Right forelimb (tissue), 1 donor: ENCODE results near the gene AKNA.
"Not testable (repeated sequence)": the region's sequence is repeated elsewhere in the genome, so short reads cannot be mapped to it uniquely, and the experiment has no call there.

Experiments
- DNase-seq: peaks from one replicate; pipeline ENCODE4 v3.0.0-alpha.2; 2018

AKNA gene

DNA sequence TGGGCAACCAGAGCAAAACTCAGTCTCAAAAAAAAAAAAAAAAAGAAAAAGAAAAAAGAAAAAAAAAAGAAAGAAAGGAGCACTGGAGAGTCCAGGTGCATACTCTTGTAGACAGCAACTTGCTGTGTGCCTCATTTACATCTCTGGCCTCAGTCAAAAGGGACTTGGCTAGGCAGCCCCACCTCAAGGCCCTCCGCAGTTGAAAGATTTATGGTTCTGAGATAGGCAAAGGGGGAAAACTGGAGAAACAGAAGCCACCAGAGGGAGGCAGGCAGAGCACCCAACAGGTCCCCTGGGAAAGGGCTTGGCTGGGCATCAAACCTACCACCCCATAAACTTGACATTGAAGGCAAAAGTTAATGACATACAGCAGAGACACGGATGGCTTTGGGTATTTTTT is 52.0 kb downstream of the AKNA start:
- DNase-seq, result no peak

DNA sequence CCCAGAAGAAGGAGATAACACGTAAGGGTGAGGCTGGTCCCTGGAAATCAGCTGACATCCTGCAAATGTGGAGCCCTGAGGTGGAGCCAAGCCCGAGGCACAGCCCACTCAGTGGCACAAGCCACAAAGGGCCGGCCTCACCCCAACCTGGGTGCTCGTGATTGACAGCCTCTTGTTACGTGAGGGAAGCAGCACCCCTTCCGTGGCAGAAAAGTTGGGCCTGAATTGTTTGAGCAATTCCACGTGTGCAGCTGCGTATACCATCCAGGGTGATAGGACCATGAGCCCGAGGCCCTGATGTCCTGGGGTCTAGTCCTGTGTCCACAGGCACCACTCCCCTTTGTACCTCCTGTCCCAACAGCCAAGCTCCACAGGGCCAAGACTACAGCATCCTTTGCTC is 53.3 kb downstream of the AKNA start:
- DNase-seq, result no peak

DNA sequence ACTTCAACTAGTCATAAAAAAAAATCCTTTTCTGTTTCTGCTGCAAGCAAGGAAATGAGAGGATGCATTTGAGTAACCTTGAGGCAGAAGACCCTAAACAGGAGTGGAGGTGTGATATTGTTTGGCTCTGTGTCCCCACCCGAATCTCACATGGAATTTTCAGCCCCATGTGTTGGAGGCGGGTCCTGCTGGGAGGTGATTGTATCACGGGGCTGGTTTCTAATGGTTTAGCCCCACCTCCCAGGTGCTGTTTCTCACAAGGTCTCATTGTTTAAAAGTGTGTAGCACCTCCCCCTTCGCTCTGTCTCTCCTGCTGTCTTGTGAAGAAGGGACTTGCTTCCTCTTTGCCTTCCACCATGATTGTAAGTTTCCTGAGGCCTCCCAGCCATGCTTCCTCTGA is 54.1 kb downstream of the AKNA start:
- not testable (repeated sequence) for DNase-seq

DNA sequence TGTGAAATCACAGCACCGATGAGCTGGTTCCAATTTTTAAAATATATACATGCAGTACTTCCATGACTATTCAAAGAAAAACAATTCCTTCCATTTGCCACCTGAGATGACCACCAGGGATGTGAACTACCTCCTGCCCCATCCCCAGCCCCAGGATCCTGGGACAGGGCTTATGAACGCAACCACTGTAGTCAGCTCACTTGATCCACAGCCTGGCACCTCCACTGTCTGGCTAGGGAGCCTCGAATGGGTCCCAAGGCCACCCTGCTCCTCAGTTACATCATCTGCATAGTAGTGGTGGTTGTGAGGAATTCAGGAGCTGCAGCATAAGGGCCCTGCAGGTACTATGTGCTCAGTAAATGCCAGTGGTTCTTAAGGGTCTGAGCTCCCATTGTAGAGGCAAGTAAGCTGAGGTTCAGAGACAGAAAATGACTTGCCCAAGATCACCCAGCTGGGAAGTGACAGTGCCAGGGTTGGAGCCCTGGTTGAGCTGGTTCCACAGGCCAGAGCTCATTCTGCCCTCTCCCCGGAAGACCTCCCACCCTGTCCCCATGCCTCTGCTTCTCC is 55.2 kb downstream of the AKNA start:
- not testable (repeated sequence) for DNase-seq

DNA sequence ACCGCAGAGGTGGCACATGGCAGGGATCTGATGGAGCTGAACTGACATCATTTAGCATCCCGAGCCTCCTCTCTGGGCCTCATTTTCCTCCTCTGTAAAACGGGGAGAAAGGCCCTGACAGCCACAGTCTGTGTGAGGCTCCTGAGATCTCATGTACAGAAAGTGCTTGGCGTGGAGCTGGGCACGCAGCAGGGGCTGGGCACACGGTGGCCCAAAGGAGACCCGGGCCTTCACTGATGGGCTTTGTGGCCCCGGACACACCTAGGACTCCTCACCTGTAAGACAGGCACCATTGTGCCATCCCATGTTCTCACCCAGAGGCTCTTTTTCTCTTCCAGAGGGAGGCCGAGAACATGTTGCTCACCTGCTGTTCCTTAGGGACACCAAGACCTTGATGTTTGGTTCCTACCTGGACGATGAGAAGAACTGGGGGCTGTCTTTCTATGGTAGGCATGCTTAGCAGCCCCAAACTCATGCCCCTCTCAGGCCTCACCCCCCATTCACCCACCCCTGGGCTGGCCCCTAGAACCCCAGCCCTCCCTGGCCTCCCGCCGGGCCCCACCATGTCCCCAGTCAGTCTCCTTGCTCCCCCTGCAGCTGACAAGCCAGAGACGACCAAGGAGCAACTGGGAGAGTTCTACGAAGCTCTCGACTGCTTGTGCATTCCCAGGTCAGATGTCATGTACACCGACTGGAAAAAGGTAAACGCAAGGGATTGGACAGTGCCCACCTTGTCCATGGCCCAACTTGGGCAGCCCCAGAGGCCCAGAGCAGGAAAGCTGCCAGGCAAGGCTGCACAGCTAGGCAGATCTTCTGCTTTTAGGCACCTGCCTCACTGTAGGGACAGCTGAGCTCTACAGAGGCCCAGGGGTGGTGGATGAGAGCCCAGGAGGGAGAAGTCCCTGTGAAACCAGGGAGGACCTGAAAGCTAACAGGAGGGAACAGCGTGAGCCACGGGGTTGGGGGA is 56.3 kb downstream of the AKNA start:
- not testable (repeated sequence) for DNase-seq

DNA sequence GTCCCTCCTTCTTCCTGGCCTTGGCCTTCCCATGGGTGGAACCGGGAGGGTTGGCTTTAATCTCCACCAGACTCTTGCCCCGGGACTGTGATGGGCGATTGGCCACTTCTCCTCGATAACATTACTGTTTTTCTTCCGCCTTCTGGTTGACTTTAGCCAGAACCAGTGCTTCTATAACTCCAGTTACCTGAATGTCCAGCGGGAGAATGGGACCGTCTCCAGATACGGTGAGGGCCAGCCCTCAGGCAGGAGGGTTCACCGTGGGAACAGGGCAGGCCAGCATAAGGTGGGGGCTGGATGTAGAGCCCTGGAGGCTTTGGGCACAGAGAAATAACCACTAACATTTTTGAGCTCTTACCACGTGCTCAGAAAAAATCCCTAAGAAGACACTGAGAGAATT is 57.1 kb downstream of the AKNA start:
- no peak for DNase-seq

DNA sequence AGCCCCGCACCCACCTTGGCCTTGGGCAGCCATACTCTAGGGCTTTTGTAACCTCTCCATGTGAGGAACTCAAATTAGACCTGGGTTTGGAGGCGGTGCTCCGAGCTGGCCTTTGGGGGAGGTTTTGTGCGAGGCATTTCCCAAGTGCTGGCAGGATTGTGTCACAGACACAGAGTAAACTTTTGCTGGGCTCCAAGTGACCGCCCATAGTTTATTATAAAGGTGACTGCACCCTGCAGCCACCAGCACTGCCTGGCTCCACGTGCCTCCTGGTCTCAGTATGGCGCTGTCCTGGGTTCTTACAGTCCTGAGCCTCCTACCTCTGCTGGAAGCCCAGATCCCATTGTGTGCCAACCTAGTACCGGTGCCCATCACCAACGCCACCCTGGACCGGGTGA is 58.2 kb downstream of the AKNA start, which contains the start of gene ORM2:
TSS of gene ORM2 (plus strand) at position 245 of the 398 bp plus-strand sequence. CDS start at position 281, 36 bp downstream.
- not testable (repeated sequence) for DNase-seq

DNA sequence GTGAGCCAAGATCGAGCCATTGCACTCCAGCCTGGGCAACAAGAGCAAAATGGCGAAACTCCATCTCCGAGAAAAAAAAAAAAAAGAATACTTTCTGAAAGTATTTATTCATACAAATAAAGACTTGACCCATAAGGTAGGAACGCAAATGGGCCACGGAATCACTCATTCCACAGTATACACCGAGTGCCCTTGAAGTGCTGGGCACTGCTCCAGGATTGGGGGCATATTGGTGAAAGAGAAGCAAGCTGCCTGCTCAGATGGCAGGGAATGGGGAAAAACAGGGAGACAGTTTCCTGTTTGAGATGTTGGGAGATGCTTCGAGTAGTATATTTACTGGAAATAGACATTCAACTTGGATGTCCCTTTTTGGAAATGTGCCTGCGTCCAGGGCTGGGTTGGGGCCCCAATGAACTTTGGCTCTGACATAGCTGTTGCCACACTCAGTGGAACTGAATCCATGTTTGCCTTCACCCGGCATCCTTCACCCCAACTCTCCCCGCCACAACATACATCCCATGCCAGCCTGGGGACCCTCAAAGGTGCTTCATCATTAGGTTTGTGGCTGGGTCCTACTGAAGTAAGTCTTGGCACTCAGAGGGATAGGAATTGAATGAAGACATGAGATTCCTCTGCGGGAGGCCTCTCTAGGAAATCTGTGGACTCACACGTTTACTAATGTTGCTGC is 58.7 kb downstream of the AKNA start:
- not testable (repeated sequence) for DNase-seq

DNA sequence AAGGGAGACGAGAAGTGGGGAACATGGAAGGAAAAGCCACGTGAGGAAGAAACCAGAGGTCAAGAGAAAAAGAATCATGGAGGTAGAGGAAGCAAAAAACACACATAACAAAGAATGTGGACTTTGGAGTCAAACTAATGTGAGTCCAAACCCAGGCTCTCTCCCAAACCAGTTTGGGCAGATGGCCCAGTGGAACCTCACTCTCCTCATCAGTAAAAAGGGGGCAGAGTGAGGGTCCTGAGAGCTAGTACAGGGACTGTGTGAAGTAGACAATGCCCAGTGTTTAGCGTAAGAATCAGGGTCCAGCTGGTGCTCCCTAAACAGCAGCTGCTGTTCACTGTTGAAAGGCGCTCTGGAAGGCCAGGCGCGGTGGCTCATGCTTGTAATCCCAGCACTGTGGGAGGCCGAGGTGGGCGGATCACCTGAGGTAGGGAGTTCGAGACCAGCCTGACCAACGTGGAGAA is 59.4 kb downstream of the AKNA start:
- DNase-seq, result not testable (repeated sequence)

DNA sequence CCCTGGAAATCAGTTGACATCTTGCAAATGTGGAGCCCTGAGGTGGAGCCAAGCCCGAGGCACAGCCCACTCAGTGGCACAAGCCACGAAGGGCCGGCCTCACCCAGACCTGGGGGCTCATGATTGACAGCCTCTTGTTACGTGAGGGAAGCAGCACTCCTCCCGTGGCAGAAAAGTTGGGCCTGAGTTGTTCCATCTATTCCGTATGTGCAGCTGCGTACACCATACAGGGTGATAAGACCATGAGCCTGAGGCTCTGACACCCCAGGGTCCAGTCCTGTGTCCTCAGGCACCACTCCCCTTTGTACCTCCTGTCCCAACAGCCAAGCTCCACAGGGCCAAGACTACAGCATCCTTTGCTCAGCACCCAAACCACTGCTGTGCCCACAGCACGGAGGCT is 60.0 kb downstream of the AKNA start:
- peak; percentile 60 for DNase-seq

DNA sequence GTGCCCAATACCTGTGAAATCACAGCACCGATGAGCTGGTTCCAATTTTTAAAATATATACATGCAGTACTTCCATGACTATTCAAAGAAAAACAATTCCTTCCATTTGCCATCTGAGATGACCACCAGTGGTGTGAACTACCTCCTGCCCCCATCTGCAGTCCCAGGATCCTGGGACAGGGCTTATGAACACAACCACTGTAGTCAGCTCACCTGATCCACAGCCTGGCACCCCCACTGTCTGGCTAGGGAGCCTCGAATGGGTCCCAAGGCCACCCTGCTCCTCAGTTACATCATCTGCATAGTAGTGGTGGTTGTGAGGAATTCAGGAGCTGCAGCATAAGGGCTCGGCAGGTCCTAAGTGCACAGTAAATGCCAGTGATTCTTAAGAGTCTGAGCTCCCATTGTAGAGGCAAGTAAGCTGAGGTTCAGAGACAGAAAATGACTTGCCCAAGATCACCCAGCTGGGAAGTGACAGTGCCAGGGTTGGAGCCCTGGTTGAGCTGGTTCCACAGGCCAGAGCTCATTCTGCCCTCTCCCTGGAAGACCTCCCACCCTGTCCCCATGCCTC is 62.0 kb downstream of the AKNA start:
- not testable (repeated sequence) for DNase-seq

DNA sequence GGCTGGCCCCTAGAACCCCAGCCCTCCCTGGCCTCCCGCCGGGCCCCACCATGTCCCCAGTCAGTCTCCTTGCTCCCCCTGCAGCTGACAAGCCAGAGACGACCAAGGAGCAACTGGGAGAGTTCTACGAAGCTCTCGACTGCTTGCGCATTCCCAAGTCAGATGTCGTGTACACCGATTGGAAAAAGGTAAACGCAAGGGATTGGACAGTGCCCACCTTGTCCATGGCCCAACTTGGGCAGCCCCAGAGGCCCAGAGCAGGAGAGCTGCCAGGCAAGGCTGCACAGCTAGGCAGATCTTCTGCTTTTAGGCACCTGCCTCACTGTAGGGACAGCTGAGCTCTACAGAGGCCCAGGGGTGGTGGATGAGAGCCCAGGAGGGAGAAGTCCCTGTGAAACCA is 62.8 kb downstream of the AKNA start:
- DNase-seq, result not testable (repeated sequence)

DNA sequence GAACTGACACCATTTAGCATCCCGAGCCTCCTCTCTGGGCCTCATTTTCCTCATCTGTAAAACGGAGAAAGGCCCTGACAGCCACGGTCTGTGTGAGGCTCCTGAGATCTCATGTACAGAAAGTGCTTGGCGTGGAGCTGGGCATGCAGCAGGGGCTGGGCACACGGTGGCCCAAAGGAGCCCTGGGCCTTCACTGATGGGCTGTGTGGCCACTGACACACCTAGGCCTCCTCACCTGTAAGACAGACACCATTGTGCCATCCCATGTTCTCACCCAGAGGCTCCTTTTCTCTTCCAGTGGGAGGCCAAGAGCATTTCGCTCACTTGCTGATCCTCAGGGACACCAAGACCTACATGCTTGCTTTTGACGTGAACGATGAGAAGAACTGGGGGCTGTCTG is 63.3 kb downstream of the AKNA start:
- DNase-seq, result no peak

DNA sequence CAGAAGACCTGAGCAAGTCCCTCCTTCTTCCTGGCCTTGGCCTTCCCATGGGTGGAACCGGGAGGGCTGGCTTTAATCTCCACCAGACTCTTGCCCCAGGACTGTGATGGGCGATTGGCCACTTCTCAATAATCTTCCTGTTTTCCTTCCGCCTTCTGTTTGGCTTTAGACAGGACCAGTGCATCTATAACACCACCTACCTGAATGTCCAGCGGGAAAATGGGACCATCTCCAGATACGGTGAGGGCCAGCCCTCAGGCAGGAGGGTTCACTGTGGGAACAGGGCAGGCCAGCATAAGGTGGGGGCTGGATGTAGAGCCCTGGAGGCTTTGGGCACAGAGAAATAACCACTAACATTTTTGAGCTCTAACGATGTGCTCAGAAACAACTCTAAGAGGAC is 63.9 kb downstream of the AKNA start:
- DNase-seq, result not testable (repeated sequence)

DNA sequence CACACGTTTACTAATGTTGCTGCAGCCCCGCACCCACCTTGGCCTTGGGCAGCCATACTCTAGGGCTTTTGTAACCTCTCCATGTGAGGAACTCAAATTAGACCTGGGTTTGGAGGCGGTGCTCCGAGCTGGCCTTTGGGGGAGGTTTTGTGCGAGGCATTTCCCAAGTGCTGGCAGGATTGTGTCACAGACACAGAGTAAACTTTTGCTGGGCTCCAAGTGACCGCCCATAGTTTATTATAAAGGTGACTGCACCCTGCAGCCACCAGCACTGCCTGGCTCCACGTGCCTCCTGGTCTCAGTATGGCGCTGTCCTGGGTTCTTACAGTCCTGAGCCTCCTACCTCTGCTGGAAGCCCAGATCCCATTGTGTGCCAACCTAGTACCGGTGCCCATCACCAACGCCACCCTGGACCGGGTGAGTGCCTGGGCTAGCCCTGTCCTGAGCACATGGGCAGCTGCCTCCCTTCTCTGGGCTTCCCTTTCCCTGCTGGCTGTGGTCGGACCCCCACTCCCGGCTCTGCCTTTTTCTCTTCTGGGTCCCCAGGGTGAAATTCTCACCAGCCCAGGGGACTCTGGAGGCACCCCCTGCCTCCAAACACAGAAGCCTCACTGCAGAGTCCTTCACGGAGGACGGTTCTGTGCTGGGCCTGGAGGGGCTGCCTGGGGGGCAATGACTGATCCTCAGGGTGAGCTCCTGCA is 64.8 kb downstream of the AKNA start, which contains the start of gene ORM1:
TSS of gene ORM1 (plus strand) at position 268 of the 701 bp plus-strand sequence. CDS start at position 304, 36 bp downstream.
- DNase-seq, result not testable (repeated sequence)

DNA sequence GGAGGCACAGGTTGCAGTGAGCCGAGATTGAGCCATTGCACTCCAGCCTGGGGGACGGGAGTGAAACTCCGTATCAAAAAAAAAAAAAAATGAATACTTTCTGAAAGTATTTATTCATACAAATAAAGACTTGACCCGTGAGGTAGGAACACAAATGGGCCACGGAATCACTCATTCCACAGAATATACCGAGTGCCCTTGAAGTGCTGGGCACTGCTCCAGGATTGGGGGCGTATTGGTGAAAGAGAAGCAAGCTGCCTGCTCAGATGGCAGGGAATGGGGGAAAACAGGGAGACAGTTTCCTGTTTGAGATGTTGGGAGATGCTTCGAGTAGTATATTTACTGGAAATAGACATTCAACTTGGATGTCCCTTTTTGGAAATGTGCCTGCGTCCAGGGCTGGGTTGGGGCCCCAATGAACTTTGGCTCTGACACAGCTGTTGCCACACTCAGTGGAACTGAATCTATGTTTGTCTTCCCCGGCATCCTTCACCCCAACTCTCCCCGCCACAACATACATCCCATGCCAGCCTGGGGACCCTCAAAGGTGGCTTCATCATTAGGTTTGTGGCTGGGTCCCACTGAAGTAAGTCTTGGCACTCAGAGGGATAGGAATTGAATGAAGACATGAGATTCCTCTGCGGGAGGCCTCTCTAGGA is 65.5 kb downstream of the AKNA start:
- DNase-seq, result not testable (repeated sequence)

DNA sequence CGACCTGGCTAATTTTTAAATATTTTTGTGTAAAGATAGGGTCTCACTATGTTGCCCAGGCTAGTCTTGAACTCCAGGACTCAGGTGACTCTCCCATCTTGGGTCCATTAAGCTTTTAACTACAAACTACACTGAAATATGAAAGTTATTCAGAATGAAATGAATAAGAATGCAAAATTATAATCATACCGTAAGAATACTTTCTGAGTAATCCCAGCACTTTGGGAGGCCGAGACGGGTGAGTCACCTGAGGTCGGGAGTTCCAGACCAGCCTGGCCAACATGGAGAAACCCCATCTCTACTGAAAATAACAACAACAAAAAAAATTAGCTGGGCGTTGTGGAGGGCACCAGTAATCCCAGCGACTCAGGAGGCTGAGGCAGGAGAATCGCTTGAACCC is 66.0 kb downstream of the AKNA start:
- no peak for DNase-seq

DNA sequence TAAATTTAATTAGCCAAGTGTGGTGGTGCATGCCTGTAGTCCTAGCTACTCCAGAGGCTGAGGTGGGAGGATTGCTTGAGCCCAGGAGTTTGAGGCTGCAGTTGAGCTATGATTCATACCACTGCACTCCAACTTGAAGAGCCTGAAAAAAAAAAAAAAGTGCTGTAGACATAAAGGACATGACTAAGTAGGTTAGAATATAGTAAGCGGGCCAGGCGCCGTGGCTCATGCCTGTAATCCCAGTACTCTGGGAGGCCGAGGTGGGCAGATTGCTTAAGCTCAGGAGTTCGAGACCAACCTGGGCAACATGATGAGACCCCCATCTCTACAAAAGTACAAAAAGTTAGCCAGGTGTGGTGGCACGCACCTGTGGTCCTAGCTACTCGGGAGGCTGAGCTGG is 67.1 kb downstream of the AKNA start:
- DNase-seq, result not testable (repeated sequence)

DNA sequence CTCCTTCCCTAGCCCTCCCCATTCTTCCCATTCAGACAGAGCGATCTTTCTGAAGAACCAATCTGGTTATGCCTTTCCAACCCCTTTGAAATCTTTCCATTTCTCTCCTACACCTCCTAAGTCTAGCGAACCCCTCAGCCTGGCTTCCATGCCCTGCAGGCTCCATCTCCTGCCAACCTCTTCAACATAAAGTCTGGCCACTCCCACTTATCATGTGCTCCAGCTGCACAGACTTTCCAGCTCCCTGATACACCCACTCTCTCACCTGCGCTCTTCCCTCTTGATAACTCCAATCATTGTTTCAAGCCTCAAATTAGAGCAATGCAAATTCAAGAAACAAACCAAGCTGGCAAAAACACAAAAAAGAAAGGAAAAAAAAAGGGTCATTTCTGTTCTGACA is 68.6 kb downstream of the AKNA start:
- no peak for DNase-seq

DNA sequence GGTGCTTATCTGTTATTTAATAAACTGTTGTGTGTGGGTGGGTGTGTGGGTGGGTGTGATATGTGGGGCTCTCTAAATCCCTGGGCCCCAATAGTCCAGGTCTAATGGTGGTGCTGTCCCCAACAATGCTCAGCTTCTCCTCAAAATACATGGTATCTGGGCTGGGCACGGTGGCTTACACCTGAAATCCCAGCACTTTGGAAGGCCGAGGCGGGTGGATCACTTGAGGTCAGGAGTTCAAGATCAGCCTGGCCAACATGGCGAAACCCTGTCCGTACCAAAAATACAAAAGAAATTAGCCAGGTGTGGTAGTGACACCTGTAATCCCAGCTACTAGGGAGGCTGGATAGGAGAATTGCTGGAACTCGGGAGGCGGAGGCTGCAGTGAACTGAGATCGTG is 69.4 kb downstream of the AKNA start:
- no peak for DNase-seq

DNA sequence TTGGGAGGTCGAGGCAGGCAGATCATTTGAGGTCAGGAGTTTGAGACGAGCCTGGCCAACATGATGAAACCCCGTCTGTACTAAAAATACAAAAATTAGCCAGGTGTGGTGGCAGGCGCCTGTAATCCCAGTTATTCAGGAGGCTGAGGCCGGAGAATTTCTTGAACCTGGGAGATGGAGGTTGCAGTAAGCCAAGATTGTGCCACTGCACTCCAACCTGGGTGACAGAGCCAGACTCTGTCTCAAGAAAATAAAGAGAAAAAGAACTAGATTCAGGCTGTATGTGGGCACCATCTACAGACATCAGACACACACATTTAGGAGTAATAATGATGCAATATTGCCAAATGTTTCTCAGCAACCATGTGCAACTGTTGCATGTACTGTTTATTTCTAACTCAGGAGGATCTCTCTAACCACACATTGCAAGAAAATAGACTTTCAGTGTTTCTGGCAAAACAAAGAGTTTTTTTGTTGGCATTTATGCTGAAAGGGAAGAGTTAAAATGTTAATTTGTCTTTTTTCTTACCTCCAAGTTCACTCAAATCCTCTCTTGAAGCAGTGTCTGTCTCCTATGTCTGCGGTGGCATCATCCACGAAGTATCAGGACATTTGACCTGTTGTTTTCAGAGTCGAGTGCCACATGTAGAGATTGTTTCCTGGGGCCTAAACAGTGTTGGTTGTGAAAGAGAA is 70.0 kb downstream of the AKNA start:
- DNase-seq, result no peak
